NCI-H446 (cell line): ENCODE data around the gene EGFLAM.
"Not testable (repeated sequence)": the region's sequence is repeated elsewhere in the genome, so short reads cannot be mapped to it uniquely, and the experiment has no call there.

Experiments
- DNase-seq, 2 experiments: peaks; one replicate each; lab custom pipeline; 2025; lab: John Stamatoyannopoulos, UW

The EGFLAM gene

DNA sequence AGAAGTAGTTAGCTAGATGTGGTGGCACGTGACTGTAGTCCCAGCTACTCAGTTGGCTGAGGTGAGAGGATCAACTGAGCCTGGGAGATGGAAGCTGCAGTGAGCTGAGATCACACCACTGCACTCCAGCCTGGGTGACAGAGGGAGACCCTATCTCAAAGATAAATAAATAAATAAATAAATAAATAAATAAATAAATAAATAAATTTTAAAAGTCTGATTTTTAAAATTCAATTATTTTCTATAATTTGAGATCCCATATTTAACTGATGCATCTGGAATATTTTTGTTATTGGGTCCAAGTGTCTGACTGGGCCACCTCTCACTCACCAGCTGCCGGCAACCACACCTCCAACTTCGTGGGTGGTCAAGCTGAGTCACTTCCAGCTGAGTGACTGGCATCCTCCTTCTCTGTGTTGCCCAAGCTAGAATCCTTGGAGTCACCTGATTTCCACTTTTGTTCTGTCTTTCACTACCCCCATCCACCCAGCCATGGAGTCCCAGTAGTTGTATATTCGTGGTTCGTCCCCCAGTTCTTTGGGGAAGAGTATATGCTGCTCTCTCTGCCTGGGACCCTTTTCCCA, 70.9 kb downstream of the EGFLAM start:
- no peak for DNase-seq

DNA sequence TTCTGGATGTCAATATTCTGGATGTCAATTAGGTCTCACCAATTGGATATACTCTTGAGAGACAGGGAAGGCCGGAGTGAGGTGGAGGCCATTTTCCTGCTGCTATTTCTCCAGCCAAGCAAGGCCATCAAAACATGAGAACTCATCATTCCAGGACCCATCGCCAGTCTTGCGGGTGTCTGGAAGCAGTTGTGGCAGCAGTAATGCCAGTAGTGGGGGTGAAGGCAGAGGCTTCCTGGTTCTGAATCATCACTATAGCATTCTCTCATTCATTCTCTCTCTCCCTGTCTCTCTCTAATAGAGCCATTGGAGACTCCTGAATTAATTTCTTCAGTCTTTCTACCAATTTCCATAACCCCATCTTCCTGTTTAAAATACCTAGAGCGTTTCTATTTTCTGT, 71.8 kb downstream of the EGFLAM start:
- no peak for DNase-seq

DNA sequence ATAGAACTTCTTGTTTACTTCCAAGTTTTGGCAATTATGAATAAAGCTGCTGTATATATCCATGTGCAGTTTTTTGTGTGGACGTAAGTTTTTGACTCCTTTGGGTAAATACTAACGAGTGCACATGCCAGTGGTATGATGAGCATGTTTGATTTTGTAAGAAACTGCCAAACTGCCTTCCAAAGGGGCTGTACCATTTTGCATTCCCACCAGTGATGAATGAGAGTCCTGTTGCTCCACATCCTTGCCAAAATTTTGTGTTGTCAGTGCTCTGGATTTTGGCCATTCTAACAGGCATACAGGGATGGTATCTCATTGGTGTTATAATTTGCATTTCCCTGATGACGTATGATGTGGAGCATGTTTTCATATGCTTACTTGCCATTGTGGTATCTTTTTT, 73.5 kb downstream of the EGFLAM start:
- no peak for DNase-seq

DNA sequence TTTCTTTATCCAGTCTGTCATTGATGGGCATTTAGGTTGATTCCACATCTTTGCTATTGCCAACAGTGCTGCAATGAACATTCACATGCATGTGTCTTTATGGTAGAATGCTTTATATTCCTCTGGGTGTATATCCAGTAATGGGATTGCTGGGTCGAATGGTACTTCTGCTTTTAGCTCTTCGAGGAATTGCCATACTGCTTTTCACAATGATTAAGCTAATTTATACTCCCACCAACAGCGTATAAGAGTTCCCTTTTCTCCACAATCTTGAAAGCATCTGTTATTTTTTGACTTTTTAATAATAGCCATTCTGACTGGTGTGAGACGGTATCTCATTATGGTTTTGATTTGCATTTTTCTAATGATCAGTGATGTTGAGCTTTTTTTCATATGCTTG, 74.8 kb downstream of the EGFLAM start:
- not testable (repeated sequence) for DNase-seq

DNA sequence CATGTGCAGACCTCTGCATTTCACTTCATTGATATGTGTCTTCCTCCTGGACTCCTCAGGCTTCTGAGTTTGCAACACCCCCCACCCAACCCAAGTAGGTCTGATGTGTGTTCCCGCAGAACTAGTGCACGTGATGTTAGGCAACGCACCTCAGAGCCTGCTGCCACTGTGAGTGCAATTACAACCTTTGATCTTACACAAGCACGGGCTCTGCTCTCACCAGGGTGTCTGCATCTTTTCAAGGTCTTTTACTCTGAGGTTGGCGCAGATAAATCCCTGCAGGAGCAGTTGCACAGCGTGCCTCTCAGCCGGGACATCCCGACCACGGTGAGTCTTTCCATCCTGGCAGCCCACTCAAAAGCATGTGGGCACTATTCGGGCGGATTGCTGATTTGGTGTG, 80.1 kb downstream of the EGFLAM start:
- DNase-seq: no peak

DNA sequence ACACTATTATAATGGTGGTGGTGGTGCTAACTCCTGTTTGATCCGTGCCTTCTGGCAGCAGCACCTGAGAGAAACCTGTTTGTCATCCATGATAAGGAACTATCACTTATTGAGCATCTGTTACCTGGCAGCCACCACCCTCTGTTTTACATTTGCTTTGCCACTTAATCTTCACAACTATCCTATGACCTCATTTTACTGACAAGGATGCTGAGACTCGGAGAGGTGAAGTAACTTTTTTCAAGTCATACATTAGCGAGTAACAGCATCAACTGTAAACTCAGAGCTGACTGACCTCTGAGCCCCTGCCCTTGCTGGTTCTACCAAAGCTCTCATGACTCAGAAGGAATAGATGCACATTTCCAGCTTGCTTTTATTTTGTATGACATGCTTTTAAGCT, 81.1 kb downstream of the EGFLAM start:
- DNase-seq: no peak

DNA sequence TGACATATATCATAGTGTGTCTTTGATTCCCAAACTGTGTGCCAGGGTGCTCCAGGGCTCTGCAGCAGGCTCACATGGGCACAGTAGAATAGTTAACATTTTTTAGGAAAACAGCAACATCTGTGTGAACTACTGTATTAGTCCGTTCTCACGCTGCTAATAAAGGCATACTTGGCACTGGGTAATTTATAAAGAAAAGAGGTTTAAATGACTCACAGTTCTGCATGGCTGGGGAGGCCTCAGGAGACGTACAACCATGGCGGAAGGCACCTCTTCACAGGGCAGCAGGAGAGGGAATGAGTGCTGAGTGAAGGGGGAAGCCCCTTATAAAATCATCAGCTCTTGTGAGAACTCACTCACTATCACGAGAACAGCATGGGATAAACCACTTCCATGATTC, 82.7 kb downstream of the EGFLAM start:
- DNase-seq: no peak

DNA sequence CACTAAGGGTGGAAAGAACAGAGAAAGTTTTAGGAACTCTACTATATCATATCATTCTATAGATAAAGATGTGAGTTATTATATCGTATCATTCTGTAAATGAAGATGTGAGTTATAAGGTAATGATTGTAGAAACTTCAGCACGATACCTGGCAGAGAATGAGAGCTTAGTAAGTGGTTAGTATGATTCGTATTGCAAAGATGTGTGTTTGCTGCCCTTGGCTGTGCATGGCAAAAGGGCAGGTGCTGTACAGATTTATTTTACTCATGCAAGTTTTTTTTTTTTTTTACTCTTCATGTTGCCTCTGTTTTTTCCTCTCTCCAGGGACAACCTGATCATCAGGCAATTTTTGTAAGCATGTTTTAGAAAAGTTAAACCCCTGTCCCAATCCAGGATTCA, 83.3 kb downstream of the EGFLAM start:
- no peak for DNase-seq

DNA sequence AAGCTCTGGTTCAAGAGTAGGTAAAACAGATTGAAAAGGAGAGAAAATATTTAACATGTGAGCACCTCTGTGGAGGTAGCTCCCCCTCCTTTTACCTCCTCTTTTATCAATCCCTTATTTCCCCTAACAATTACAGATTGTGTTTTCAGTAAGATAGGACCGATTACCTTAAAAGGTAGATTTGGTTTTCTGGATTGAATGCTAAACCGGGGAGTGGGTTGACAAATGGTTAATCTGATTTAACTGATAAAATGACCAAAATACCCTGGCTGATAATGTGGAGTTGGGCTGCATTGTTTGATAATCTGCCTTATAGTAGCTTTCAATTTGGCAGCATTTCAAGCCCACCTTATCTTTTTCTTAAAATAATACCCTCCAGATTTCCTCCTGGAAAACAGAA, 83.9 kb downstream of the EGFLAM start:
- no peak for DNase-seq

DNA sequence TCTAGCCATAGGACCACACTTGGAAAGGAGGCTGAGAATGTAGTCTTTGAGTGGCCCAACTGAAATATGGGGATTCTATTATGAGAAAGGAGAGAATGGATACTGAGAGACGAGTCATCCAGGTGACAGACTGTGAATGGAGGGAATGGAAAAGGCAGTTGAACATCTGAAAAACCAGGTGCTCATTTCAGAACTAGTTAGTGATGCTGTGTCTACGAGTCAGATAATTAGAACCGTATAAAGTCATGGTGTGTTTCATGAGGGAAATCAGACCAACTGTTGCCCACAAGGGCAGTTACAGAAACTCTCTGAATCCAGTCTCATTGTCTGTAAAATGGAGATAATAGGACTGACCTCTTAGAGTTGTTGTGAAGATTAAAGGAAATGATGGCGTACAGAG, 86.5 kb downstream of the EGFLAM start:
- no peak for DNase-seq

DNA sequence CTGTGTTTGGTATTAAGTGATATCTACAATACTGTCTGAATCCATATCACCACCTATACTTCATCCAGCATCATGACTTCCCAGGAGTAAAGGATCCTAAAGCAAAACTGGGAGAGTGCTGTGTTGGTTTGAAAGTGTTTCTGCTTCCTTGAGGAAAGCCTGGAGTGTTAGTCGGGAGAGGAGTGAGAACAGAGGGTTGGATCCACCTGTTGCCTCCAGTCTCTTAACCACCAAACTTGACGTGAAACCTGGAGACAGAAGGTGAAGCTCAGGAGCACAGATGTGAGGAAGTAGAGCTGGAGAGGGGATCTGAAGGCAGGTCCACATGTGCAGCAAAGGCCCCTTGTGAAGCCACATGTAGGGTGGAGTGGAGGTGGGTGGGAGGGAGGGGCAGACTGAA, 88.2 kb downstream of the EGFLAM start:
- DNase-seq: no peak

DNA sequence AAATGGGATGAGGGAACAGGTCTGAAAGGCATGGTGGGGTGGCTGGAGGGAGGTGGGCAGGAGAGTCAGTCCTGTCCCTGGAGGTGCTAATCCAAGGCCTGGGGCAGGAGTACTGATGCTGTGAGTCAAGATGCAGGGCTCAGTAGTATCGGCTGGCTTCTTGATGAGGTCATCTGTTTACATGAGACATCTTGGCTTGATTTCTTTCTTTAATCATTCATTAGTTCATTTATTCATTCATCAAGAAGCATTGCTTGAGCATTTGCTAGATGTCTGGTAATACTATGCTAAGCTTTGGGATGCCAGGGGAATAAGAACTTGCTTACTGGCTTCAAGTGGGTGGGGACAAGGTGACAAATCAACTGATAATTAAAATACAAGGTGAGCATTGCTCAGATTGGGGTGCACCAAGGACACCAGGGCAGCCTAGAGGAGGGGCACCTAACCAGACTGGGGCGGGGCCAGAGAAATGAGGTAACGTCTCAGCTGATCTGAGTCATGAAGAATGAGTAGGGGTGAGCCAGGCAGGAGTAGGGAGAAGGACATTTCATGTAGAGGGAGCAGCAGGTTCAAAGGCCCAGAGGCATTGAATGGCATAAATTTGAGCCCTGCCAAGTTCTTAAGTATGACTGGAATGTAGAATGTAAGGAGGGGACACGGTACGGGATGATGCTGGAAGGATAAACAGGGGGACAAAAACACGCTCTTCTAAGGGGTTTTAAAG, 88.8 kb downstream of the EGFLAM start:
- no peak for DNase-seq

DNA sequence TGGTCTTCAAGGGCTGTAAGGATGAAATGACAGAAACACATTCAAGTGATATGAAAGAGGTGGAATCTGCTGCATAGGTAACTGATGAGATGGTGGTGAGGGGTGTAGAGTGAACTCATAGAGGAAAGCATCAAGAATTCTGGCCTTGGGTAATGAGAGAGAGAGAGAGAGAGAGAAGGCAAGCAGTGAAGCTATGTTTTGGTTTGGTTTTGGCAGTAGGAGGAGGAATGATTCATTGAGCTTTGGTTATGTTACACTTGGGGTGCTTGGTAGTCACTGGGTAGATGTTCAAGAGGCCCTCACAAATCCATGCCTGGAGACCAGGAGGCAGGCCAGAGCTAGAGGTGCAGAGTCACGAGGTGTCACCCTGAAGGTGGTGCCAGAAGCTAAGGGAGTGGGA, 89.5 kb downstream of the EGFLAM start:
- no peak for DNase-seq

DNA sequence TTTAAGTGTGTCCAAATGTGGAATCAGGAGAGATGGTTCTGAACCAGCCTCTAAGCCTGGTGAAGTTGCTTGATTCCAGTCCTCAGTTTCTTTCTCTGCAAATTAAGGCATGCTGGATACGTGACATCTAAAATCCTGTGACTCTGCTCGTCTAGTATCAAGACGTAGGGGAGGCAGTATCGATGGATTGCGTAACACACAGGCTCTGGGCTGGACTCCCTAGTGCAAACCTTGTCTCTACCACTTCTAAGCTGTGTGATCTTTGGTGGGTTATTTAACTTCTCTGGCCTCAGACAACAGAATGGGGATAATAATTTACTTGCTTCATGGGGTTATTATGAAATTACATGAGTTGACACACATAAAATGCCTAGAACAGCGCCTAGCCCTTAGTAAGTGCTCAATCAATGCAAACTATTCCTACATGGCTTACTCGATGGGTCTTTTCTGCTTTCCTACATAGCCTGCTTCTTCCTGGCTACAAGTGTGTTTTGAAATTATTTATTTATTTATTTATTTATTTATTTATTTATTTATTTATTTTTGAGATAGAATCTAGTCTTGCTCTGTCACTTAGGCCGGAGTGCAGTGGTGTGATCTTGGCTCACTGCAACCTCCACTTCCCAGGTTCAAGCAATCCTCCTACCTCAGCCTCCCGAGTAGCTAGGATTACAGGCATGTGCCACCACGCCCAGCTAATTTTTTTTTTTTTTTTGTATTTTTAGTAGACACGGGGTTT, 102.1 kb downstream of the EGFLAM start:
- DNase-seq: no peak

DNA sequence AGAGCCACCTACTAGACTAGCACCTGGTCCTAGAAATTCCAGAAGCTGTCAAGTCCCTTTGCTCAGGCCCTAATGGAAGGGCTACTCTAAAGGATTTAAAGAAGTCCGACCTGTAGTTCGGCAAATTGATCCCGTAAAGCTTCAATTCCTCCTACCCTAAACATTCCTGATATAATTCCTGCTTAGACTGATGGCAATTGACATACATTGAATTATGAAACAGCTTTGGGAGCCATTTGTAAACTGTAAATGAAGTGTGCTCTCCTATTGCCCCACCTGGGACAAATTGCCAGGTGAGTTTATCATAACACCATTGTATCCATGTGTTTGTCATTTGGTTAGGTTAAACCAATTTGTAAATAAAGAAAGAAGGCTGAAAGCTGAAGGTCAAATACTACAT, 104.4 kb downstream of the EGFLAM start:
- DNase-seq: no peak

DNA sequence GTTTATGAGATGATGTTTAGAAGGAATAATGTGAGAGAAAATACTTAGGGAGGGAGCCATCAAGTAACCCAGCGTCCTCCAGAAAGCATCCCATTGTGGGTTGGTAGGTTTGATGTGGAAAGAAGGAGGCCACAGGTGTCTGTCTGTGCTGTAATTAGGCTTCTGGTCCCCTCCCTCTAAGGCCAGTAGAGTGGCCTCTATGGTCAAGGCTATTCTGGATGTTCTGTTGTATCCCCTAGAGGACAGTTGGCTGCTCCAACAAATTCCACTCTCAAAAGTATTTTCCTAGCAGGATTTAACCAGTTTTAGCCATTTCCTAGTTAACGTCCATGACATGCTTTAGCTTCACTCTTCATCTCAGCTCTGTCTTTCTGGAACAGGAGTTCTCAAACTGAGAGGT, 106.5 kb downstream of the EGFLAM start:
- no peak for DNase-seq

DNA sequence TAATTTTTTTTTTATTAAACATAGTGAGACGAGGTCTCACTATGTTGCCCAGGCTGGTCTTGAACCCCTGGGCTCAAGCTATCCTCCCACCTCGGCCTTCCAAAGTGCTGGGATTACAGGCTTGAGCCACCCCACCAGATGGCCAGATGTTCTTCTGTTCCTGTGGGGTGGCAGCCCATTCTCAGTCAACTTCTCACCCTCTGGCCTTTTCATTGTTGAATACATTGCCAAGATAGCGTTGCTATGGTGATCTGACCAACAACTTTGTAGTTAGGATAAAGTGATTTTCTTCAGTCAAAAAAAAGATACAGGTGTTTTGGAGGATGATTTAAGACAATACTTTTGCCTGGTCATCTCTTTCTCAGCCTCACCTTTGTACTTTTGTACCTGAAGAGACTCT, 109.1 kb downstream of the EGFLAM start:
- DNase-seq: no peak

DNA sequence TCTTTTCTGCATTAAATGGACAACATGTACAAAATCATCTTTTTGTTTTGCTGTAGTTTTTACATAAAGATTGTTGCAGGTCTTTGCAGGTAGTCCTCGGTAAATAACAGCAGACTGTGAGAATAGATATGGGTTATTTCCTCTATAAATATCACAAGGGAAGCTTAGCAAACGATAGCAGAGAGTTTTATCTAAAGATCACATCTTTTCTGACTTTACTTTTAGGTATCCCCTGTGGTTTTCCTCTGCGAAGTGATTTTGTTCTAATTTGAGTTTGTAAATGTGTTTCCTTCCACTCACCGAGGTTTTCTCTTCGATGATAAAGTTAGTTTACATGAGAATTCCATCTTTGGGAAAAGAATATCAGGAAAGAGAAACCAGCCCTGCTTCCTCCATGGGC, 109.6 kb downstream of the EGFLAM start:
- DNase-seq: no peak

DNA sequence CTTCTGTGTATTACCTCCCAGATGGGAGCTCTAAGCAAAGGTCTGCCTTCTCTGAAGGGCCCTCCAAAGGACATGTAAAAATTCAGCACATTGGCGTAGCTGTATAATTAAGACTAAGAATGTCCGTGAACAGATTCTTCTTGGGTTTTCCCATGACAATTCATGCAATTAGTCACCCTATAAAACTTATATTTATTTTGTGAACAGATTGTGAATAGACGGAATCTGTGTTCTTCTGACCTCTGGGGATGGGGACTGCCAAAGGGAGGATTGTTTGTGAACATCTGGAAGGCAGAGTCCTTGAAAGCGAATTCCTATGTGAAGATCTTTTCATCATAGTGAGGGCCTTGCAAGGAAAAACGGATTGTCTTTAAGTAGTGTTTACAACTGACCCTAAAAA, 111.3 kb downstream of the EGFLAM start:
- DNase-seq: no peak

DNA sequence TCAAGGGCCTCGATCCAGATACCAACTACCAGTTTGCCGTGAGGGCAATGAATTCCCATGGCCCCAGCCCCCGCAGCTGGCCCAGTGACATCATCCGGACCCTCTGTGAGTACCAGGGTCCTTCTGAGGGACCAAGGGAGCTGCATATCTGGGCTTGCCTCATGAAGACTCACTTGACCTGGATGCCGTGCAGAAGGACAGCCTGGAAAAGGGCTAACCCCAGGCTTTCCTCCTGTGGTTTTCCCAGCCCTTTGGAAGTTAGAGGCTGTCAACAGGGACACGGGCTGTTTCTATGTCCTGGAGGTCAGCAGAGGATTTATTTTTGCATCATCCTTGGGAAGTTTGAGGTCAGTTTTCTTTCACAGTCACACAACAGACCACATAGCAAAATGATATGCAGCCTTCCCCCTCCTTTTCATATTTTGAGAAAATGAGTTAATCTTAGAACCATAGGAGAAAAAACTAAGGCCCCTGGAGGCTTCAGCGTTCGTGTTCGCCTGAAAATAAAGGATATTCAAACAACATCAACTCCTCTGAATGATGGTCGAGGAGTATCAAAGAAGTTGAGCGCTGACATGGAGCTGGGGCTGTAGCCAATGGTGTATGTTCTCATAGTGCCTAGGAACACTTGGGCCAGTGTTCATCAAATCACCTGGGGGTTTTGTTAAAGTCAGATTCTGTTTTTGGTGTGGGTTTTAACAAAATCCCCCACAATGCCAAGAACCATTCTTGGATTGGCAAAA, 112.2 kb downstream of the EGFLAM start:
- no peak for DNase-seq

DNA sequence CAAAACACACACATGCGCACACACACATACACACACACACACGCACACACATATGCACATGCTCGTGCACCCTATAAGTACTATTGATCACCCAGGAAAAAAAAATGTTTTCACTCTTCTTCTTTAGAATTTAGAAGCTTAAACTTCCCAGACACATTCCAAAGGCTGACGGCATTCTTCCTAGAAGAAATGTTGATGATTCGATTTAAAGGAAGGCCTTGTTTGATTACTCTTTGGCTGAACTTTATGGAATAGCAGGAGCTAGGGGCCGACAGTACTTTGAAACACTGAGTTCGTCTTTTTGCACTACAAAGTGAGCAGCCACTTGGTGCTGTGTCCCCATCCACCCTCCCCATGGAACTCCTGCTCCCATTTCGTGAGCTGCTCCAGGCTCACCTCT, 113.2 kb downstream of the EGFLAM start:
- DNase-seq: no peak

DNA sequence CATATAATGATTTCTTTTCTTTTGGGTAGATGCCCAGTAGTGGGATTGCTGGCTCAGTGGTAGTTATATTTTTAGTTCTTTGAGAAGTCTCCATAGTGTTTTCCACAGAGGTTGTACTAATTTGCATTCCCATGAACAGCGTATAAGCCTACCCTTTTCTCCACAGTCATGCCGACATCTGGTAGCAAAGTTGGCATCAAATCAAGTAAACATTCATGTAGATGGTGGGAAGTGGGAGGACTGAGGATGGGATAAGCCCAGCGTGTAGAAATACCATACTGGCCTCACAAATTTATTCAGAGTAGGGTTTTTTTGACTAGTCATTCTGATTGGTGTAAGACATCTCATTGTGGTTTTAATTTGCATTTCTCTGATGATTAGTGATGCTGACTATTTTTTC, 115.4 kb downstream of the EGFLAM start:
- DNase-seq: no peak

DNA sequence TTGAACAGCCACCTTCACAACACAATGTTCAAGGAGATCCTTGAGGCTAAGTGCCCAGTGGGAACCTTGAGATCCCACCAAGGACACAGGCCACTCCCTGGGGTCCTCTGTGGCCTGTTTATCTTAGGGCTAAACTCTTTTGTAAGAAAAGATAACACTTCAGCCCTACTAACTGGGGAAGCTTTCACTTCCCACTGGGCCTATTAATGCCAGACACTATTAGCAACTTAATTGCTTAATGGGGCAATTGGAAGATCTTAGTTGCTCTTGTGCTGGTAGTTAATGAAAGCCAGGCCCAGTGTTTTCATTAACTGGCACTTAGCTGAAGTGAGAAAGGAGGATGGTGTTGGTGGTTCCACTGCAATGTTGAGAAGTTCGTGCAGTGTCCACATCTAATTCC, 117.1 kb downstream of the EGFLAM start:
- no peak for DNase-seq
